ENCODE results near the gene HOXB8.

Gene HOXB8

DNA sequence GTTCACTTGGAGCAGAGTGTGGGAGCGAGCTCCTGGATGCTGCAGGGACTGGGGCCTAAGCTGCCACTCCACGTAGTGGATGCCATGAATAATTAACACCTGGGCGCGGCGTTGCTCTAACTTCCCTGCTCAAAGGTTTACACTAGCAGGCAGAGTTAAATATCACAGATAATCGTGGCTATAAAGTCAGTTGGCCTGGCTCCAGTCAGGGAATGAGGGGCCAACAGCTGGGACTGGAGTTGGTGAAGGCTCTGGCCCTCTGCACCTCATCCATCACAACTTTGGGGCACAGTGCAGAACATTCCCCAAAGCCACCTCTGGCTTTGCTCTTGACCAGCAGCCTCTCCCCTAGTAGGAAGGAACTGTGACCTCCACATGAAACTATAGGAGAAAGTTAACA lies 47.9 kb downstream of the HOXB8 start:
- DNase-seq, result no peak

- no peak for DNase-seq
These were observed 48.4 kb downstream of the HOXB8 start for GRCh38 chr17:48566717-48567116.

DNA sequence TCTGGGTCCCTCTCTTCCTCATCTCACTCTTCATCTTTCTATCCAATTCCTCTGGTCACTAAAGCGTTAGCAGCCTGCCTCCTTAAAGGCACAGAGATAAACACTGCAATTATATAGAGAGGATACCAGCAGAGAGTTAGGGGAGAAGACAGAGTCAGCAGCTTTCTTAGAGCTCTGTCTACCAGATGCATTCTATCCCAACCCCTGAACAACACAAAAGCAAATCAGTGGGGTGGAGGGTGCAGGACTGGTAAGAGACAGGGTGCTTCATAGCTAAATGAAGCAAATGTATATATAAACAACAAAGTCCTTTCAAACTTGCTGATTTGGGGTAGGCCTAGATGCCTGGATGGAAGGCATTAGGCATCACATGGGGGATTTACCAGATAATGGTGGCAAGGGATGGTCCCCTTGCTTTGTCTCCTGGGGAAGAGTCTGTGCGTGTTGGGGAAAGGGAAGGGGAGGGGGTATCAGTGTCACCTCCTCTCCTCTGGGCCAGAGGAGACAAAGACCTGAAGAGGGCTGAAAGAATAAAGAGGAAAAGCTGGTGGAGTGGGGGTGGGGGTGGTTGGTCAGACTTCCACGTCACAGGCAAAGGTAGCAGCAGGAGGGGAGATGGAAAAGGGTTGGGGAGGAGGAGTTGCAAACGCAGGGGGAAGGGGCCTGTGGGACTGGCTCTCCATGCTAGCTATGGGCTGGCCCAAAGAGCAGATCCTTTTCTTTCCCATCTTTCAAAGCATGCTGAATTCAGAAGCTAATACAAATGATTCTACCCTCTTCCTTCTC lies 49.0 kb downstream of the HOXB8 start:
- no peak for DNase-seq

- DNase-seq, result no peak
These were observed 50.0 kb downstream of the HOXB8 start for GRCh38 chr17:48565022-48565554.

DNA sequence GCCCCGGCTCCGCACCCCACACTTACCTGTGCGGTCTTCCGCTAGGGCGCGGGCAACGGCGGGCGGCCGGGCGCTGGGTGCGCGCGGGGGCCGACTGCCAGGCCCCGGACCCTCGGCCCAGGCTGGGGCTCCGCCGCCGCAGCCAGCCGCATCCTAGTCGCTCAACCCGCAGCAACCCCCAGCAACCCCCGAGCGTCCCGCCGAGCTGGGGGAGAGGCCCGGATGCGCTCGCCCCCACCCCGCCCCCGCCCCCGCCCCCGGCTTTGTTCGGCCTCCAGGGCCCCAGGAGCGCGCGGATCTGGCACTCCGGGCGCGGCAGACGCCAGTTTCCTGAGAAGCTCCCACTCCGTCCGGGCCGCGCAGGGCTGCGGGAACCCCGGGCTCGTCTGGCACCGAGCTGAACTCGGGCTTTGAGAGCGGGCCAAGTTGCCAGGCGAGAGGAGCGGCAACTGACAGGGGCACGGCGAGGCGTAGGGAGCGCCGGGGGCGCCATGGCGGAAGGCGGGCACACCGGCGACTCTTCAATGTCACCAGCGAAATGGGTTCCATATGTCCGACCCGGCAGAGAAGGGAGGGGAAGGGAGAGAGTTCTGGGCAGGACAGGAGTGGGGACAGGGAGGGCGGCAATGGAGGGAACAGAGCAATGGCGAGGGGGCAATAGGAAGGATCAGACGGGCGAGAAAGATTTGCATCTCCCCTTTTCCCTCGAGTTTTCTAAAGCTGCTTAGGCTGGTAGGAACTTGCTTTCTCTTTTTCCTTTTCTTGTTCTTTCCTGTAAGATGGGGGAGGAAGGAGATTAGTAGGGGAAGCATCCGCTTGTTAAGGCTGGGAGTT lies 50.7 kb downstream of the HOXB8 start:
- DNase-seq, result no peak

DNA sequence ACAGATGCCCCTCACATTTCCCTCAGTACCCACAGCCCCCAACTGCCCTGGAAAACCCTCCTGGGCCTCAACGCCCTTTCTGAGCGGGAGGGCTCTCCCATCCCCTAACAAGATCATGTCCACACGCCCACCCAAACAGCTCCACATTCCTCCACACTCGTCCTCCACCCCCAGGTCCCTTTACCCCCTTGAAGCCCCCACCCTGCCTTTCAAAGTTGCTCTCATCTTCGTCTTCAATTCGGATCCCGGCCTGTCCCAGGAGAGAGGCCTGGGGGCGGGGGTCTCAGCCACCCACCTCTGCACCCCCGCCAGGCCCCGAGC lies 51.3 kb downstream of the HOXB8 start:
- DNase-seq, result no peak

DNA sequence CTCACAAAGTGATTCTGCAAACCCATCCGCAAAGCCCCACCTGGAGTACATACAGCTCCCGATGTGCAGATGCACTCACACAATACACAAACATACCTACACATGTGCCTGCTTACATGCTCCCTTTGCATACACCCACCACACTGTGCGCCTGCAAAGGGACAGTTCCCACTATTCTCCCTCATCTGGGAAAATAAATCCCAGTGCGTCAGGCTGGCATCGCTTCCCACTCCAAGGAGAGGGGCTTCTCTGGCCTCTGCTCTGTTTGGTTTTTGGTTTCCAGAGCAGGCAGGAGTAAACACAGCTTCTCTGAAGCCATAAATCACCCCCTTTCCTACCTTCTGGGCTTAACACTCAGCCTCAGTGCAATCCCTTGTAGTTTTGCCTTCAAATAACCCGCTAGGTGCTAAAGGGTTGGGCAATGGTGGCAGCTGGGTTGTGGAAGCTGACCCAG lies 51.7 kb downstream of the HOXB8 start:
- no peak for DNase-seq

DNA sequence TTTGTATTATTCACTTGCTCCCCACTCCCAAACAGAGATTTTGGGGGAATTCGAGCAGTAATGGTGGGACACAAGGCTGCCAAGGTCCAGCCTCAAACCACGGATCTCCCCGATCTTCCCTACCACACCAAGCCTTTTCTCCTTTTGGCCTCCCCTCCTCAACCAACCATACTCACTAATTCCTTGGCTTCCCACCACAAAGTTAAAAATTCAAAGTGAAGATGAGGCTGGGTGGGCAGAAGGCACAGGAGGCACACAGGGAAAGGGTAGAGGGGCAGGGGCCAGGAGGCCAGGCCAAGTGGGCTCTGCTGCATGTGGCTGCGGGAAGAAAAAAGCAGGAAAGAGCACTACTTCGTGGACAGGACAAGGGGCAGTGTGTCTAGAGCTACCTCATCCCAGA lies 52.2 kb downstream of the HOXB8 start:
- DNase-seq, result no peak

All from activated CD4-positive, CD25-positive, alpha-beta regulatory T cell (primary cell).